ENCODE data around the gene CSPG5.

The CSPG5 gene, protein sequence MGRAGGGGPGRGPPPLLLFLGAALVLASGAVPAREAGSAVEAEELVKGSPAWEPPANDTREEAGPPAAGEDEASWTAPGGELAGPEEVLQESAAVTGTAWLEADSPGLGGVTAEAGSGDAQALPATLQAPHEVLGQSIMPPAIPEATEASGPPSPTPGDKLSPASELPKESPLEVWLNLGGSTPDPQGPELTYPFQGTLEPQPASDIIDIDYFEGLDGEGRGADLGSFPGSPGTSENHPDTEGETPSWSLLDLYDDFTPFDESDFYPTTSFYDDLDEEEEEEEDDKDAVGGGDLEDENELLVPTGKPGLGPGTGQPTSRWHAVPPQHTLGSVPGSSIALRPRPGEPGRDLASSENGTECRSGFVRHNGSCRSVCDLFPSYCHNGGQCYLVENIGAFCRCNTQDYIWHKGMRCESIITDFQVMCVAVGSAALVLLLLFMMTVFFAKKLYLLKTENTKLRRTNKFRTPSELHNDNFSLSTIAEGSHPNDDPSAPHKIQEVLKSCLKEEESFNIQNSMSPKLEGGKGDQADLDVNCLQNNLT

GRCh38 chr3:47578691-47579632, at the start of gene CSPG5:
CSPG5 (minus strand) TSS chr3:47578865; CDS start chr3:47578693, 172 bp downstream.
- DNase-seq = no peak

GRCh38 chr3:47628426-47628825, 49.8 kb upstream of the CSPG5 start:
- no peak for DNase-seq

GRCh38 chr3:47622671-47623461, 44.2 kb upstream of the CSPG5 start:
- no peak for DNase-seq

- no peak for DNase-seq
These were observed 38.7 kb upstream of the CSPG5 start for GRCh38 chr3:47617086-47618010.

- DNase-seq = no peak
These were observed 36.1 kb upstream of the CSPG5 start for GRCh38 chr3:47614788-47615187.

- DNase-seq = no peak
These were observed 35.1 kb upstream of the CSPG5 start for GRCh38 chr3:47613722-47614121.

DNA sequence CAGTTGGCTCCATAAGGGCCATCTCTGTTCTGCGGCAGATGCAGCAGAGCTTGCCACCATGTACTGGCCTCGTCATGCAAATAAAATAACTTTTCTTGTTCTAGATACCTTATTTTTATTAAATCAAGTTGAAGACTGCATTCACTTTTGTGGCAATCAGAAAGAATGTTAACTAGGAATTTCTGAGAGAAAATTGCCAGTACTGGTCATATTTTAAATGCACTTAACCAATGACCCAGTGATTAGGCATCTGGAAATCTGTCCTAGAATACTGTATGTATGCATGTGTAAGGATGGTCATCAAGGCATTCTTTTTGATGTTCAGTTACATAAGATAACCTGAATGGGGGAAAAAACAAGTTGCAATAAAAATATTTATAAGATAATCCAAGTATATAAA, 34.2 kb upstream of the CSPG5 start:
- DNase-seq = no peak

DNA sequence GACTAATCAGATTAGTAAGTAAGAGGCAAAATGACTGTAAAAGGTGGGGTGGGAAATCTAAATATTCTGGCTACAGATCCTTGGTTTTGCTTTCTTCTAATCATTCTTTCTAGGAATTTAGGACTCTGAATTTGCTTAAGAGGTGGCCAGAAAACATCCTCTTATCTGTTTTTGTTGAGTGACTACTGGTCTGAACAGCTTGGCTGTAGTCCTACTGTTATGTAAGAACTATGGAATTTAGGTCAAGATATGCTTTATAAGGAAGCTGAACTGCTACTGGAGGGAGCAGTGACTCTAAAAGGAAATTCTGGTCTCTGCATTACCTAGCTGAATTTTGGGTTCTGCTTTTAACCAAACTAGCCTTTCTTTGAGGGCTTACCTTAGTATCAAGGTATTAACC, 33.5 kb upstream of the CSPG5 start:
- DNase-seq = no peak

GRCh38 chr3:47611576-47611975, 32.9 kb upstream of the CSPG5 start:
- DNase-seq = no peak

- DNase-seq = no peak
These were observed 31.9 kb upstream of the CSPG5 start for GRCh38 chr3:47610583-47610982.

DNA sequence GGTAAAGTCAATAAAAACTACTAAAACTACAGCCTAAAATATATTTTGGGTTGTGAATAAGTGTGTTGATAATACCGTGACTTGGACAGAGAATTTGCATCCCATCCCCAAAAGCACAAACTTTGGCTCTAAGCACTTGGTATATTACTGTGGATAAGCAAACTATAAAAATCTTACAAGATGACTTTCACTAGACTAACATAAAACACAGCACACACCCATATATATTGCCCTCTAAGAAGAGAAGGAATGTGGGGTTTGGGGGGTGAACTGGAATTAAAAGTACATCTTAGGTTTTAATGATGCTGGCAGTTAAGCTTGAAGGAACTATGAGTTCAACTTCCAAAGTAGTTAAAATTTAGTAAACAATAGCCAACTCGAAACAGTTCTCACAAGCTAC, 28.7 kb upstream of the CSPG5 start:
- no peak for DNase-seq

DNA sequence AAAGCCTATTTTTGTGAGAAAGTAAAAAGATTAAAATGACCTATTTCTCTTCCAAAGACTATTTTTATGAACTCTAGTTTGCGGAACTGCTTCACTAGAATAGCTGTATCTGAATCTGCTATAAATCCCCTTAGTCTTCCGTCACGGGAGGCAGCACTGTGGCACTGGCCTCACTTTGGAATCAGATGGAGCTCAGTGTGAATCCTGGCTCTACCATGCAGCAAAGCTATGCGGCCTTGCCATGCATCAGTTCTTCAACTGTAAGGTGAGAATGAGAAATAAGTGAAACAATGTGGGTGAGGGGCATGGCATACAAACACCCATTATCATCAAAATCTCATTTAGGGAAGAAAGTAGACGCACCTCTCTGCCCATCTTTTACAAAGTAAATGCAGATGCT, 27.5 kb upstream of the CSPG5 start:
- no peak for DNase-seq

DNA sequence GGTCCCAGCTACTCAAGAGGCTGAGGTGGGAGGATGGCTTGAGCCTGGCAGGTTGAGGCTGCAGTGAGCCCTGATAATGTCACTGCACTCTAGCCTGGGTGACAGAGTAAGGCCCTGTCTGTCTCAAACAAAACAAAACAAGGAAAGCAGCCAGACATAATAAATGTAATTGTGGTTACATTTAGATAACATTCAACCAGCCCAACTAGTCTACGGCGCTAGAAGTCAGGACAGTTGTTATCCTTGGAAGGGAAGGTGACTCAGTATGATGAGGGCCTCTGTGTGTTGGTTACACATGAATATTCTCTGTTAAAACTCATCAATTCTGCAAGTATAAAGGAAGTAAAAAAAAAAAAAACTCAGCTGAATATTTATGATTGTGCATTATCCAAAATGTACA, 27.0 kb upstream of the CSPG5 start:
- DNase-seq = no peak

- no peak for DNase-seq
These were observed 25.5 kb upstream of the CSPG5 start for GRCh38 chr3:47604145-47604544.

GRCh38 chr3:47603332-47603731, 24.7 kb upstream of the CSPG5 start:
- DNase-seq = no peak

DNA sequence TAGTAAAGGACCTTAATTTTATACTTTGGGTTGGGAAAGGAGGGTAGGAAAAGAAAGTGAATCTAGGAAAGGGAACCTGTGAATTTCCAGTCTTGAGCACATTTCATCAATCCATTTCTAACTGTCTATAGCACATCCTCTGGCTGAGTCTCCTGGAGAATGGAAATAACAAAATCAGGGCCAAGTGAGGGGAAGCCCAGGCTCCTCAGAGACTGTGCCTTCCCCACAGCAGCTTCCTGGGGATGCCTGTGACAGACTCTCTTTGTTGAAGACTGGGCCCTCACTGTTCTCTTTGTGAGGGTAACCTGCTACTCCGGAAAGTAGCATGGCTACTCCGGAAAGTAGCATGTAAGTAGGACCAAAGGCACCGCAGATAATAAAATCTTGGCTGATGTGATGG, 22.6 kb upstream of the CSPG5 start:
- no peak for DNase-seq

DNA sequence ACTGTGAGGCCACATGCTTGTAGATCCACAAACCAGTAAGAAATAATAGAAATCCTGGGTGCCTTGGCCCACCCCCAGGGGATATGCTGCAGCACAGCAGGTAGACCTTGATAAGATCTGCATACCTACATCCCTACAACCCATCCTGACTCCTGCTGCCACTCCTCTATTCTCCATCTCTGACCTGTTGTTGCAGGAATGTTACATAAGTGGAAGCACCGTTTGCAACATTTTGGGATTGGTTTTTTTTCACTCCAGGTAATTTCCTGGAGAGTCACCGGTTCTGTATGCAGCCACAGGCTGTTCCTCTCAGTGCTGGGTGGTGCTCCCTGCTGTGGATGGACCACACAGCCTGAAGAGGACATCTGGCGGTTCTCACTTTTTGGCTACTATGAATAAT, 16.1 kb upstream of the CSPG5 start:
- DNase-seq = no peak

GRCh38 chr3:47592066-47592795, 13.6 kb upstream of the CSPG5 start:
- DNase-seq = no peak

GRCh38 chr3:47590216-47590615, 11.6 kb upstream of the CSPG5 start:
- DNase-seq = no peak

- DNase-seq = no peak
These were observed 9.9 kb upstream of the CSPG5 start for GRCh38 chr3:47588587-47588986.

DNA sequence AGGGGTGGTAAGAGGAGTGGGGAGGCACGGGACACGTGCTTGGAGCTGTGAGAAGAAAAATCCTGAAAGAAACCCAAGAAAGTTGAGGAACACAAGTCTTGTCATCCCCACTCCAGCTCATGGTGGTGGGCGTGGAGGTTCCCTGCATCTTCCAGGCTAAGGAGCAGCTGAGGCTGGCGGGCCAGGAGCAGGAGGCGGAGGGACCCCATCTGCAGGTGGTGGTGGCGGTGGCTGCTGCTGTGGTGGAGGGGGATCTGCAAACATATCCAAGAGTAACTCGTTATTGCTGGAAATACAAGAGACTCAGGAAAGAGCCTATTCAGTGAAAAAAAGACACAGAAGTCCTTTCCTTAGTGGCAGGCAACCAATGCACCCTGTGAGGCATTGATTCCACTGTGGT, 9.4 kb upstream of the CSPG5 start:
- no peak for DNase-seq

All from NCI-H510A treated with DMSO at 0.1 percent for 48 hours (cell line).